H9 (cell line): ENCODE results near the gene GSTT2. TPM values are rescaled to one million over a fixed set of nuclear protein-coding genes. Genes with fewer than 3 reads are reported as not detected.

ENCODE experiments used
- DNase-seq: peaks from one replicate; pipeline ENCODE4 v3.0.0-alpha.2; 2017
- H2AFZ ChIP-seq: one replicate; pipeline ENCODE4 v1.6.1; 2013; ENCODE audit warnings: mild to moderate bottlenecking, low read length, control low read depth, moderate library complexity
- H2AK5ac ChIP-seq: 2 replicates; pipeline ENCODE4 v1.6.1; 2013; ENCODE audit warnings: low read length, control low read depth, mixed read lengths; ENCODE audit not compliant: insufficient read length
- H2BK120ac ChIP-seq: one replicate; pipeline ENCODE4 v1.6.1; 2013; ENCODE audit warnings: low read depth, mild to moderate bottlenecking, low read length, control low read depth, inconsistent platforms; ENCODE audit not compliant: poor library complexity, severe bottlenecking
- H2BK12ac ChIP-seq: 2 replicates; pipeline ENCODE4 v1.6.1; 2013; ENCODE audit warnings: low read length, control low read depth, mixed read lengths, low read depth; ENCODE audit not compliant: insufficient read length
- H2BK15ac ChIP-seq: 2 replicates; pipeline ENCODE4 v1.6.1; 2013; ENCODE audit warnings: low read depth, low read length, control low read depth
- H2BK20ac ChIP-seq: one replicate; pipeline ENCODE4 v1.6.1; 2013; ENCODE audit warnings: low read depth, mild to moderate bottlenecking, low read length, control low read depth, inconsistent platforms; ENCODE audit not compliant: poor library complexity, severe bottlenecking
- H2BK5ac ChIP-seq: 2 replicates; pipeline ENCODE4 v1.6.1; 2013; ENCODE audit warnings: low read length, control low read depth, mixed read lengths; ENCODE audit not compliant: insufficient read length
- H3K14ac ChIP-seq: 2 replicates; pipeline ENCODE4 v1.6.1; 2013; ENCODE audit warnings: low read length, control low read depth; ENCODE audit not compliant: insufficient read depth
- H3K18ac ChIP-seq: 2 replicates; pipeline ENCODE4 v1.6.1; 2013; ENCODE audit warnings: low read depth, mild to moderate bottlenecking, mixed read lengths, low read length, control low read depth; ENCODE audit not compliant: insufficient read length
- H3K23ac ChIP-seq: 2 replicates; pipeline ENCODE4 v1.6.1; 2013; ENCODE audit warnings: low read length, control low read depth, mixed read lengths, low read depth; ENCODE audit not compliant: insufficient read length
- H3K23me2 ChIP-seq: 2 replicates; pipeline ENCODE4 v1.6.1; 2013; ENCODE audit warnings: low read depth, mild to moderate bottlenecking, mixed read lengths, low read length, control low read depth; ENCODE audit not compliant: insufficient read length, poor library complexity, severe bottlenecking
- H3K27ac ChIP-seq: 2 replicates; pipeline ENCODE4 v1.5.1; 2013; ENCODE audit warnings: low read length, control low read depth, mixed read lengths, low read depth; ENCODE audit not compliant: insufficient read length
- H3K27me3 ChIP-seq: 2 replicates; pipeline ENCODE4 v1.6.1; 2013; ENCODE audit warnings: low read length, control low read depth, inconsistent platforms; ENCODE audit not compliant: insufficient read depth
- H3K4ac ChIP-seq: 2 replicates; pipeline ENCODE4 v1.6.1; 2013; ENCODE audit warnings: low read depth, mild to moderate bottlenecking, control low read depth, inconsistent platforms, low read length, moderate library complexity
- H3K4me1 ChIP-seq: 2 replicates; pipeline ENCODE4 v1.6.1; 2013; ENCODE audit warnings: low read length, control low read depth, inconsistent platforms; ENCODE audit not compliant: insufficient read depth
- H3K4me2 ChIP-seq: 2 replicates; pipeline ENCODE4 v1.6.1; 2013; ENCODE audit warnings: low read length, control low read depth, mixed read lengths; ENCODE audit not compliant: insufficient read length, insufficient read depth
- H3K56ac ChIP-seq: 2 replicates; pipeline ENCODE4 v1.6.1; 2013; ENCODE audit warnings: low read depth, mild to moderate bottlenecking, mixed read lengths, low read length, control low read depth; ENCODE audit not compliant: insufficient read length
- H3K79me1 ChIP-seq: 2 replicates; pipeline ENCODE4 v1.6.1; 2013; ENCODE audit warnings: low read depth, mild to moderate bottlenecking, moderate library complexity, low read length, control low read depth, inconsistent platforms; ENCODE audit not compliant: insufficient read depth, poor library complexity, severe bottlenecking
- H3K79me2 ChIP-seq: 2 replicates; pipeline ENCODE4 v1.6.1; 2013; ENCODE audit warnings: low read length, control low read depth, inconsistent platforms; ENCODE audit not compliant: insufficient read depth
- H3K9ac ChIP-seq: 2 replicates; pipeline ENCODE4 v1.6.1; 2013; ENCODE audit warnings: low read length, control low read depth, mixed read lengths; ENCODE audit not compliant: insufficient read length; ENCODE audit errors: extremely low read depth
- H3K9me3 ChIP-seq: one replicate; pipeline ENCODE4 v1.6.1; 2013; ENCODE audit warnings: low read depth, low read length, inconsistent platforms; ENCODE audit not compliant: control insufficient read depth
- H3T11ph ChIP-seq: one replicate; pipeline ENCODE4 v1.6.1; 2013; ENCODE audit warnings: mild to moderate bottlenecking, low read length, control low read depth, inconsistent platforms
- H4K20me1 ChIP-seq: one replicate; pipeline ENCODE4 v1.6.1; 2013; ENCODE audit not compliant: control insufficient read depth, insufficient read length, insufficient read depth
- H4K5ac ChIP-seq: 2 replicates; pipeline ENCODE4 v1.6.1; 2013; ENCODE audit warnings: low read depth, mild to moderate bottlenecking, mixed read lengths, low read length, control low read depth; ENCODE audit not compliant: insufficient read length
- H4K8ac ChIP-seq: replicated peaks from 2 replicates; pipeline ENCODE4 v1.6.1; 2013; ENCODE audit warnings: low read length, control low read depth, mixed read lengths, low read depth; ENCODE audit not compliant: insufficient read length
- H4K91ac ChIP-seq: 2 replicates; pipeline ENCODE4 v1.6.1; 2013; ENCODE audit warnings: low read depth, mild to moderate bottlenecking, moderate library complexity, mixed read lengths, low read length, control low read depth; ENCODE audit not compliant: insufficient read length
- H3K27ac Mint-ChIP-seq, 3 experiments: 2 replicates in 2 of 3; 3 replicates in 1 of 3; pipeline ENCODE4 v1.8.0; 2020 to 2021; ENCODE audit warnings: mixed read lengths in 3 of 3, mild to moderate bottlenecking in 1 of 3, moderate library complexity in 1 of 3
- H3K27me3 Mint-ChIP-seq: 2 replicates; pipeline ENCODE4 v1.8.0; 2021; ENCODE audit warnings: low read depth, mild to moderate bottlenecking, moderate library complexity, mixed read lengths
- H3K36me3 Mint-ChIP-seq, 3 experiments: 2 replicates in 2 of 3; 3 replicates in 1 of 3; pipeline ENCODE4 v1.8.0; 2020 to 2021; ENCODE audit warnings: low read depth in 3 of 3, mixed read lengths in 3 of 3; ENCODE audit not compliant: insufficient read depth in 1 of 3
- H3K4me1 Mint-ChIP-seq, 2 experiments: 2 replicates each; pipeline ENCODE4 v1.8.0; 2020; ENCODE audit warnings: mixed read lengths in 2 of 2
- H3K4me3 Mint-ChIP-seq, 2 experiments: 2 replicates in 1 of 2; 3 replicates in 1 of 2; pipeline ENCODE4 v1.8.0; 2020 to 2021; ENCODE audit warnings: mild to moderate bottlenecking in 2 of 2, mixed read lengths in 2 of 2, moderate library complexity in 1 of 2
- H3K9me3 Mint-ChIP-seq, 2 experiments: 2 replicates in 1 of 2; 3 replicates in 1 of 2; pipeline ENCODE4 v1.8.0; 2020; ENCODE audit warnings: mild to moderate bottlenecking in 2 of 2, mixed read lengths in 2 of 2, moderate library complexity in 1 of 2
- WGBS: extraction: QIAGEN DNeasy Blood & Tissue Kit; methylation state at CpG from one replicate; pipeline ENCODE4 v1.1.7; 2013; ENCODE audit warnings: missing lambda C conversion rate, low lambda C conversion rate, mixed read lengths; ENCODE audit not compliant: insufficient read length; ENCODE audit errors: extremely low coverage; 5-methylcytosine and 5-hydroxymethylcytosine counted together
- total RNA-seq: library from RNA; stranded (reverse); gene quantifications from 2 replicates; pipeline ENCODE4 v1.2.1, GENCODE V29; 2021
- TF ChIP-seq, protein P1 (sequence below): fragments of 200-600 bp; sonication (generic); conservative IDR thresholded peaks from 3 replicates; pipeline ENCODE4 v1.8.0; 2021; ENCODE audit warnings: antibody characterized with exemption, mild to moderate bottlenecking

Gene GSTT2
- total RNA-seq, 1 experiment from 2014 or later, result 0.22 TPM

DNA sequence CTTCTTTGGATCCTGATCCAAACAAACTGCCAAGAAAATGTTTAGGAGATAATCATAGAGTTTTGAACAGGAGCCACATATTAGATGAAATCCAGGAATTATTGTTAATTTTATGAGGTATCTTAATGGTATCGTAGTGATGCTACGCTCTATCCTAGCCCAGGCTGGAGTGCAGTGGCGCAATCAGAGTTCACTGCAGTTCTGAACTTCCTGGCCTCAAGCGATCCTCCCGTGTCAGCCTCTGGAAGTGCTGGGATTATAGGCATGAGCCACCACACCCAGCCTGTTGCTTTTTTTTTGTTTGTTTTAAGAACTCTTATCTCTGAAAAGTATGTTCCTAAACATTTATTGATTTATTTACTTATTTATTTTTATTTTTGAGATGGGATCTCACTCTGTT, 22.9 kb downstream of the GSTT2 start:
- H2BK5ac ChIP-seq, result no peak overlapping the region
- H2BK120ac ChIP-seq, result no peak overlapping the region
- H2AFZ ChIP-seq, result no peak overlapping the region
- H3K23ac ChIP-seq, result no peak overlapping the region
- H3K79me1 ChIP-seq, result no peaks in the 10 kb centered on the region
- no peaks in the 10 kb centered on the region for H3K79me2 ChIP-seq
- H4K91ac ChIP-seq, result no peak overlapping the region
- no peak for DNase-seq
- H4K5ac ChIP-seq, result no peak overlapping the region
- no peak overlapping the region for H3K14ac ChIP-seq
- peaks cover 2% of the 10 kb centered on the region for H4K20me1 ChIP-seq
- no peak overlapping the region for H3K4me3 Mint-ChIP-seq
- peaks cover 10% of the 10 kb centered on the region for H3K27me3 Mint-ChIP-seq
- H3K9ac ChIP-seq, result no peak overlapping the region
- no peak overlapping the region for H2AK5ac ChIP-seq
- H3K36me3 Mint-ChIP-seq, result no peaks in the 10 kb centered on the region; a peak in 3 of 7 replicates
- no peak overlapping the region for H4K8ac ChIP-seq
- H3T11ph ChIP-seq, result no peak overlapping the region
- no peak overlapping the region for H2BK20ac ChIP-seq
- no peak overlapping the region for H3K56ac ChIP-seq
- no peak overlapping the region for H3K4me2 ChIP-seq
- no CpG with 5 or more reads among the region's 5 CpGs for WGBS
- no peak overlapping the region for H2BK12ac ChIP-seq
- no peaks in the 10 kb centered on the region for H3K9me3 ChIP-seq
- no peak overlapping the region for H3K27ac Mint-ChIP-seq
- H3K4me1 ChIP-seq, result peaks cover 3% of the 10 kb centered on the region; the same call in 1 of the 2 replicates
- no peaks in the 10 kb centered on the region for H3K9me3 Mint-ChIP-seq
- TF ChIP-seq, protein P1, sequence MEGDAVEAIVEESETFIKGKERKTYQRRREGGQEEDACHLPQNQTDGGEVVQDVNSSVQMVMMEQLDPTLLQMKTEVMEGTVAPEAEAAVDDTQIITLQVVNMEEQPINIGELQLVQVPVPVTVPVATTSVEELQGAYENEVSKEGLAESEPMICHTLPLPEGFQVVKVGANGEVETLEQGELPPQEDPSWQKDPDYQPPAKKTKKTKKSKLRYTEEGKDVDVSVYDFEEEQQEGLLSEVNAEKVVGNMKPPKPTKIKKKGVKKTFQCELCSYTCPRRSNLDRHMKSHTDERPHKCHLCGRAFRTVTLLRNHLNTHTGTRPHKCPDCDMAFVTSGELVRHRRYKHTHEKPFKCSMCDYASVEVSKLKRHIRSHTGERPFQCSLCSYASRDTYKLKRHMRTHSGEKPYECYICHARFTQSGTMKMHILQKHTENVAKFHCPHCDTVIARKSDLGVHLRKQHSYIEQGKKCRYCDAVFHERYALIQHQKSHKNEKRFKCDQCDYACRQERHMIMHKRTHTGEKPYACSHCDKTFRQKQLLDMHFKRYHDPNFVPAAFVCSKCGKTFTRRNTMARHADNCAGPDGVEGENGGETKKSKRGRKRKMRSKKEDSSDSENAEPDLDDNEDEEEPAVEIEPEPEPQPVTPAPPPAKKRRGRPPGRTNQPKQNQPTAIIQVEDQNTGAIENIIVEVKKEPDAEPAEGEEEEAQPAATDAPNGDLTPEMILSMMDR, result no peak
- H3K4ac ChIP-seq, result no peak overlapping the region
- no peaks in the 10 kb centered on the region; the same call in 1 of the 2 replicates for H3K27me3 ChIP-seq
- no peaks in the 10 kb centered on the region for H3K23me2 ChIP-seq
- H3K4me1 Mint-ChIP-seq, result peaks cover 12 to 20% of the 10 kb centered on the region in 2 experiments
- H3K27ac ChIP-seq, result no peak overlapping the region
- H3K18ac ChIP-seq, result no peak overlapping the region
- no peak overlapping the region for H2BK15ac ChIP-seq
